Urinary bladder (tissue), 4 donors: ENCODE measurements around the gene EMCN. TPM values are rescaled to one million over a fixed set of nuclear protein-coding genes. Genes with fewer than 3 reads are reported as not detected.
"Not testable (repeated sequence)": the region's sequence is repeated elsewhere in the genome, so short reads cannot be mapped to it uniquely, and the experiment has no call there.

Experiments used
- DNase-seq: peaks from one replicate; pipeline ENCODE4 v3.0.0-alpha.2; 2015; ENCODE audit errors: extremely low spot score
- H3K27ac ChIP-seq: one replicate; pipeline ENCODE4 v1.5.1; 2013; ENCODE audit warnings: low read depth, mild to moderate bottlenecking, moderate library complexity
- H3K36me3 ChIP-seq: one replicate; pipeline ENCODE4 v1.6.1; 2013; ENCODE audit warnings: mild to moderate bottlenecking, moderate library complexity; ENCODE audit not compliant: insufficient read depth
- H3K4me1 ChIP-seq: one replicate; pipeline ENCODE4 v1.6.1; 2013; ENCODE audit warnings: mild to moderate bottlenecking, moderate library complexity; ENCODE audit not compliant: insufficient read depth
- H3K4me3 ChIP-seq: one replicate; pipeline ENCODE4 v1.5.1; 2013; ENCODE audit warnings: low read depth, low read length
- WGBS: extraction: QIAGEN DNeasy Blood & Tissue Kit; methylation state at CpG from one replicate; pipeline ENCODE4 v1.1.7; 2013; 5-methylcytosine and 5-hydroxymethylcytosine counted together
- polyA plus RNA-seq: library from polyadenylated mRNA; stranded (reverse); fragments of 200-250 nt; gene quantifications from one replicate; pipeline ENCODE4 v1.2.3, GENCODE V29; 2013
- total RNA-seq: library from RNA; depleted of rRNA; stranded (reverse); fragments of >200 nt; gene quantifications from one replicate; pipeline ENCODE4 v1.2.3, GENCODE V29; 2014
- donor health status: healthy with polysubstance abuse.
- donor health status: healthy.

EMCN gene
- total and polyA plus RNA-seq, 2 donors, result 18.8 to 57.7 TPM

DNA sequence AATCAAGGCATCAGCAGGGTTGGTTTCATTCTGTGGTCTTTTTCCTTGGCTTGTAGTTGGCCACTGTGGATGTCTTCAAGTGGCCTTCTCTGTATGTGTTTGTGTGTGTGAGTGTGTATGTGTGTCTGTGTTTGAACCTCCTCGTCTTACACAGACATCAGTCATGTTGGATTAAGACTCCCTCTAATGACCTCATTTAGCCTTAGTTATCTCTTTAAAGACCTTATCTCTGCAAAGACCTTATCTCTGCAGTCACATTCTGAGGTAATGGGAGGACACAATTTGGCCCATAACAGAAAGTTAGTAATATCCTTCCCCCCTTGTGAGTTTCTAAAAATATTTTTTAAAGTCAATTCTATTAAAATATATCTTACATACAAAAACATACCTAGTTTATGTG, 126.7 kb downstream of the EMCN start:
- H3K4me1 ChIP-seq, result no peaks in the 10 kb centered on the region
- H3K27ac ChIP-seq, result no peak overlapping the region
- 61% methylated on average over 1 of the region's 1 CpG for WGBS
- DNase-seq, result no peak
- no peak overlapping the region for H3K4me3 ChIP-seq
- H3K36me3 ChIP-seq, result no peaks in the 10 kb centered on the region

DNA sequence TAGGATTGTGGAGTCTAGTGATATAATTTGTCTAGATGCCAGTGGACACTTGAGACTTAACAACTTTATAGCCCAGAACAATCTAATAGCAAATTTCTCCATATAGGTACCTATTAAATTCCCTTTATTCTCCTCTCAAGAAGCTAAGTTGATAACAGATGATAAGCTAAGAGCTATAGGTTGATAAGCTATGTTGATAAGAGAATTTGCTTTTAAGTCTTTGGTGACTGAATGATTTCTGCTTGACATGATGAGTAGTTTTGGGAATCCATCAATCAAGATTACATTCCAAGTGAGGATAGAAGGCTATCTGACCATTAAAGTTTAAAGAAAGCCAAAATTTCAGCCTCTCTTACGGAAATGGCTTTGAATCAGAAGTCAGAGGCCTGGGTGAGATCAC, 131.6 kb downstream of the EMCN start:
- 77% methylated on average over 1 of the region's 1 CpG for WGBS
- no peak for DNase-seq
- Histone ChIP-seq H3K36me3 (no peaks in the 10 kb centered on the region), H3K4me1 (no peaks in the 10 kb centered on the region), H3K4me3 (no peak overlapping the region), H3K27ac (no peak overlapping the region)

DNA sequence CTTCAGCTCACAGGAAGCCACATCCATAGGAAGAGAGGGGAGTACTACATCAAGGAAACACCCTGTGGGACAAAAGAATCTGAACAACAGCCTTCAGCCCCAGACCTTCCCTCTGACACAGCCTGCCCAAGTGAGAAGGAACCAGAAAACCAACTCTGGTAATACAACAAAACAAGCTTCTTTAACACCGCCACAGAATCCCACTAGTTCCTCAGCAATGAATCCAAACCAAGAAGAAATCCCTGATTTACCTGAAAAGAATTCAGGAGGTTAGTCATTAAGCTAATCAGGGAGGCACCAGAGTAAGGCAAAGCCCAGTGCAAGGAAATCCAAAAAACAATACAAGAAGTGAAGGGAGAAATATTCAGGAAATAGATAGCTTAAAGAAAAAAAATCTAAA, 137.4 kb downstream of the EMCN start:
- not testable (repeated sequence) for H3K4me3 ChIP-seq, H3K27ac ChIP-seq, H3K36me3 ChIP-seq, H3K4me1 ChIP-seq, DNase-seq
- 95% methylated on average over 1 of the region's 1 CpG for WGBS

DNA sequence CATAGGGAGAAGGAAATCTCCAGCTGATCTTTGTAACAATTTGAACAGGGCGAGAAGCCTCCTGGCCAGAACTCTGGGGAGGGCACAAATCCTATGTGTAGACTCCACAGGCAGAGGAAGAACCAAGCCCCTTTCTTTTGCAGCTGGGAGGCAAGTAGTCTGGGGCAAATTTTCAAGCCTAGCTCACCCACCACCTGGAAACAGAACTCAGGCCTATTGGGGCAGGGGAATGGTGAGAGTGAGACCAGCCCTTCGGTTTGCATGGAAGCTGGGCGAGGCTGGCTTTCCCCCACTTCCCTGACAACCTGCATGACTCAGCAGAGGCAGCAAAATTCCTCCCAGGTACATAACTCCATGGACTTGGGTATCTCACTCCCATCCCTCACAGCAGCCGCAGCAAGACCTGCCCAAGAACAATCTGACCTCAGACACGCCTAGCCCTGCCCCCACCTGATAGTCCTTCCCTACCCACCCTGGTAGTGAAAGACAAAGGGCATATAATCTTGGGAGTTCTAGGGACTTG, 138.2 kb downstream of the EMCN start:
- Histone ChIP-seq H3K4me1 (no peaks in the 10 kb centered on the region), H3K36me3 (no peaks in the 10 kb centered on the region), H3K4me3 (no peak overlapping the region), H3K27ac (no peak overlapping the region)
- DNase-seq, result no peak
- WGBS, result 90% methylated on average over 5 of the region's 5 CpGs

DNA sequence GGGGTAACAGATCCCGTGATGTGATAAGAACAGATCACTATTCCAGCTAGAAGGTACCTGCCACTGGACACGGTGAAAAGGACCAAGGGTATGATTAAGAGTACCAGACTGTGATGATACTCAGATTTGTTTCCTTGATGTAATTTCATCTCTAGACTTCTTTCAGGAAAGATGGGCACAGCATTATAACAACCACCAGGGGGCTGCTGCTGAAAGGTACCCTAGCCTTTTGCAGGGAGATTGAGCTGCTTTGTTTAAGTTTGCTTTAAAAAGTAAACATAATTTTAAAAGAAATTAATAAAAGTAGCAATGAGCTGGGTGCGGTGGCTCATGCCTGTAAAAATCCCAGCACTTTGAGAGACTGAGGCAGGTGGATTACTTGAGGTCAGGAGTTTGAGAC, 145.4 kb downstream of the EMCN start:
- DNase-seq, result no peak
- Histone ChIP-seq H3K27ac (no peak overlapping the region), H3K4me3 (no peak overlapping the region), H3K4me1 (no peaks in the 10 kb centered on the region), H3K36me3 (no peaks in the 10 kb centered on the region)
- 84% methylated on average over 3 of the region's 3 CpGs for WGBS

DNA sequence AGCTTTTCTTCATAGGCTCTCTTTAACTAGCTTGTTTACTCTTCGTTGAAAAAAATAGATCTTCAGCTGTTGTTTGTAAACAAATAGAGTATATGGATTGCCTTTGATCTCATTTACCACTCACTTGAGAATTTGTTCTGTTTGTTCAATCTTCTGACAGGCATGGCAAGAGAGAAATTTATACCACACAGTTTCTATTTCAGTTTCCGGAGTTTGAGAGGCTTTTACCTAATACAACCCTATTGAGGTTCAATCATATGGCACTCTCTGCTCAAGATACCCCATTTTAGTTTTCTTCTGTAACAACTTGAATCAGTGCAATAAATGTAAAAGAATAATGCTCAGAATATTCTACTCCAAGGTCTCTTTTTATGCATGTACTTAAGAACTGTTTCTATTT, 148.0 kb downstream of the EMCN start:
- WGBS, result 80% methylated on average over 2 of the region's 2 CpGs
- no peak overlapping the region for H3K27ac ChIP-seq
- H3K36me3 ChIP-seq, result no peaks in the 10 kb centered on the region
- H3K4me3 ChIP-seq, result no peak overlapping the region
- H3K4me1 ChIP-seq, result no peaks in the 10 kb centered on the region
- no peak for DNase-seq

DNA sequence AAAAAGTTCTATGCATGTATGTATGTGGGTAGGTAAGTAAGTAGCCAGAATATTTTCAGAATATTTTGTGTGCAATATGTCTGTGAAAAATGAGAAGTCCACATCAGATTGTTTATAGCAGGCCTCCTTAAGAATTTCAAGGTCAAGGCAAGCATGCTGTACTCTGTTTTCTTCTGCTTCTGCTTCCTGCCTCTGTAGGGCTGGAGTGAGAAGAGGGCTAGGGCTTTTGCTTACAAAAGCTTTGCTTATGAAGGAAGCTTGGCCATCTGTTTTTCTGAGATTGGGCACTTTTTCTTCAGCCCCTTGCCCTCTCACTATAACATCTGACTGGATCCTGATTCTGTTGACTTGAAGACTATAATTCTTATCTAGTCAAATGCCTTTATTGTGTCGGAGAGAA, 150.4 kb downstream of the EMCN start:
- 61% methylated on average over 1 of the region's 1 CpG for WGBS
- Histone ChIP-seq H3K4me1 (no peaks in the 10 kb centered on the region), H3K36me3 (no peaks in the 10 kb centered on the region), H3K4me3 (no peak overlapping the region), H3K27ac (no peak overlapping the region)
- DNase-seq, result no peak

DNA sequence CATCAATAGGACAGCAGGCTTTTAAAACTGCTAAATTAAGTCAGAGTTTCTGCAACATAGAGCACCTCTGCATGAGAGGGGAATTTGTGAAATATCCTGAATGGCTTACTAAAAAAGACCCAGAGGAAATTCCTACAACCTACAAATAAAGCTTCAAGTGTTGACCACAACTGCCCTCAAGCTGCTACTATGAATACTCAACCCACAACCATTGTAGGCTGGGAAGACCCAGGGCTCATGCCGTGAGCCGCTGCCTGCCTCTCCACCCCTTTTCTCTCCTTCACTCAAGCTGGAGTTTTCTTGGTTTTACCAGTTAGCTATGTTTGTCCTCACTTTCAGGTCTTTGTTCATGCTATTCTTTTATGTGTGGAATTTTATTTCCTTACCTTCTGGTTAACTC, 151.6 kb downstream of the EMCN start:
- H3K36me3 ChIP-seq, result no peaks in the 10 kb centered on the region
- H3K4me3 ChIP-seq, result no peak overlapping the region
- H3K27ac ChIP-seq, result no peak overlapping the region
- no peak for DNase-seq
- WGBS, result 70% methylated on average over 2 of the region's 2 CpGs
- H3K4me1 ChIP-seq, result no peaks in the 10 kb centered on the region

DNA sequence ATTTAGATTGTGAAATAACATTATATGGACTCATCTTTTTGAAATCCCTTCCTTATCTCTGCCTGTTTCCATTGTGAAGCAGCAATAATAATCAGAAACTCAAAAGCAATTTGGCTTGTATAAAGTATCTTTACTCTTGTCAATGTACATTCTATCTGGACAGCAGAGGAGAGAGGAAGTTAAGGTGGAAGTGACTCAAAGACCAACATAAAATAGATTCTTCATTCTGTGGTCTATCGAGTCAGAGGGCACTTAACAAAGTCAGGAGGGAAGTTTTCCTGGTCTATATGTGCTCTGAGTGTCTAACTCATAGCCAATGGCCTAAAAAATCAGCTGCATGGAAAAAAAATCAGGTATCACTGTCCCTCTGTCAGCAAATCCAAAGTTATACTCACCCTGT, 155.5 kb downstream of the EMCN start:
- no peak overlapping the region for H3K4me3 ChIP-seq
- DNase-seq, result no peak
- no peak overlapping the region for H3K27ac ChIP-seq
- no peaks in the 10 kb centered on the region for H3K36me3 ChIP-seq
- H3K4me1 ChIP-seq, result no peaks in the 10 kb centered on the region
- WGBS, result 77% methylated on average over 1 of the region's 1 CpG

DNA sequence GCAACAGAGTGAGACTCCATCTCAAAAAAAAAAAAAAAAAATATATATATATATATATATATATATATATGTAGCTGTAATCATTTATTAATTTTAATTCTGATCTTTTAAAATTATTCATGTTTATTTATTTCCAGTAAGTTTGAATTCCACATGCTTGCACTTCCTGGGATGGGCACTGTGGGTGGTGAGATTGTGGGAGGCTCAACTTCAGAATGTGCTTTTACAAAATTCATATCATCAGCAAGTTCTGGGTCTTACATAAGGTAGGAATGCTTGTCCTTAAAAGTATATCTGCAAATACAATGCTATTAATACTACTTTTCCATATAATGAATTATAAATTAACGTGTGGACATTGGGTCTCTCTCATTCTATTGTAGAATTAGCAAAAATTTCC, 156.5 kb downstream of the EMCN start:
- Histone ChIP-seq H3K27ac (no peak overlapping the region), H3K4me3 (no peak overlapping the region), H3K4me1 (no peaks in the 10 kb centered on the region), H3K36me3 (no peaks in the 10 kb centered on the region)
- WGBS, result 87% methylated on average over 1 of the region's 1 CpG
- no peak for DNase-seq

DNA sequence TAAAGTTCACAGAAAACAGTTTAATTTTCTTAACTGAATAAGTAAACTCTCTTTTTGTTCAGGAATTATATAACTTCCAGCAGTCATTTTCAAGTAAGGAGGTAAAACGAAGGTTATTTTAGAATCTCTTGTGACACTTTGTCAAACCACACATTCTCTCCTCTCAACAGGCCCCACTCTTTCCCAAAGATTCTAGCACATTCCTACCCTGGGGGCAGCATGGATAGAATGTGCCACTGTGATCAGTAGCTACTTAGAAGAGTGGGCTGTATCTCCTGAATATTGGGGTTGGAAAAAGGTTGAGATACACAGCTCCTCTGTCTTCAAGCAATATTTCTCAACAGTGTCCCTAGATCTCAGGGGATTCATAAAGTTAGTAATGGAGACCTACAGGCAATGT, 157.6 kb downstream of the EMCN start:
- H3K4me3 ChIP-seq, result no peak overlapping the region
- no peaks in the 10 kb centered on the region for H3K4me1 ChIP-seq
- DNase-seq, result no peak
- H3K36me3 ChIP-seq, result no peaks in the 10 kb centered on the region
- H3K27ac ChIP-seq, result no peak overlapping the region
- WGBS, result 74% methylated on average over 1 of the region's 1 CpG

DNA sequence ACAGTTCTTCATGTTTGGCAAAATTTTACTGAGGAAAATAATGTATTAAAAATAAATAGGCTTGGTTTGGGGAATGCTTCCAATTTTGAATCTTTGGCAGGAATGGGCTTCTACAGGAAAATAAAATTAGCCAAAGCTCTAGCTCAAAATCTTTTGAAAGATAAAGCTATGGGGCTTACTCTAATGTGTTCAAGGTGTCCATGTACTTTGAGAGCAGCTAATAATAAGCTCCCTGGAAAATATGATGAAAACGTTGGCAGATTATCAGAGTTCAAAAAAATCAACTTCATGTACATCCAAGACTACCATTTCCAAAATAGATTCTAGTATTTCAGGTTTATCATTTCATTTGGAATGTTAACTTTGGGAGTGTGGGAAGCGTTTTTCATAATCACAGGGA, 158.4 kb downstream of the EMCN start:
- Histone ChIP-seq H3K4me1 (no peaks in the 10 kb centered on the region), H3K36me3 (no peaks in the 10 kb centered on the region), H3K4me3 (no peak overlapping the region), H3K27ac (no peak overlapping the region)
- WGBS, result 42% methylated on average over 2 of the region's 2 CpGs
- DNase-seq, result no peak

DNA sequence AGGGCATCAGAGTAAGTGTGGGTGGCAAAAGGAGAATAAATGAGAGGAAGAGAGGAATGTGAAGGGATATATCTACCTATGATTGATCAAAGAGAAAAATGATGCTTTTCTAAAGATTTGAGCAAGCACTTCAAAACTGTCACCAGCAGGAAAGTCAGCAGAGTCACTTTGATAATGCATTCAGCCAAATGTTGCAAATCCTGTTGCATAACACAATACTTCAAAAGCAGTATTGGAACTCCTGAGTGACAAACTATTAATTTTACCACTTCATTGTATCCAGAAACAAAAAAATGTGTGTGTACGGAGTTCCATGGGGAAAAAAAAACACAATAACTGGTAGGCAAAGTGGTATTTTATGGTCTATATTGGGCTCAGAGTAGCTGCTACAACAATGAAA, 160.3 kb downstream of the EMCN start:
- Histone ChIP-seq H3K4me1 (no peaks in the 10 kb centered on the region), H3K36me3 (no peaks in the 10 kb centered on the region), H3K4me3 (no peak overlapping the region), H3K27ac (no peak overlapping the region)
- WGBS, result 96% methylated on average over 1 of the region's 1 CpG
- DNase-seq, result no peak

DNA sequence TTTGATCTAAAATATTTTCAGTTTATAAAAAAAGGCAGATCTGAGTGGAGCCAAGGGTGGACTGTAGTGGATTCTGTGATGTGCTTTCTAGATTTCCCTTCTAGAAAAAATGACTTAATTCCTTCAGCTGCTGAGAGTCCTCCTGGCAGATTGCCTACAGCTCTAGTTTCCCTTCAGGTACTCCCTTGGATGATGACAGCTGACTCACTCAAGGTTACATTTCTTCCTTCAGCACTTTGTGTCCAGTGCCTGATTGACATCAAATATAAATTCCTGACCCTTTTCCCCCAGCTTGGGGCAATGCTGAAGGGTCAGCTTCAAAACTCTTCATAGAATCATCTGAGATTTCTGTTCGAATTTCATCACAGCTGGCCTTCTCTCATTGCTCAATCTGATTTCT, 161.7 kb downstream of the EMCN start:
- Histone ChIP-seq H3K4me3 (no peak overlapping the region), H3K27ac (no peak overlapping the region), H3K36me3 (no peaks in the 10 kb centered on the region), H3K4me1 (no peaks in the 10 kb centered on the region)
- no peak for DNase-seq
- 82% methylated on average over 1 of the region's 1 CpG for WGBS

DNA sequence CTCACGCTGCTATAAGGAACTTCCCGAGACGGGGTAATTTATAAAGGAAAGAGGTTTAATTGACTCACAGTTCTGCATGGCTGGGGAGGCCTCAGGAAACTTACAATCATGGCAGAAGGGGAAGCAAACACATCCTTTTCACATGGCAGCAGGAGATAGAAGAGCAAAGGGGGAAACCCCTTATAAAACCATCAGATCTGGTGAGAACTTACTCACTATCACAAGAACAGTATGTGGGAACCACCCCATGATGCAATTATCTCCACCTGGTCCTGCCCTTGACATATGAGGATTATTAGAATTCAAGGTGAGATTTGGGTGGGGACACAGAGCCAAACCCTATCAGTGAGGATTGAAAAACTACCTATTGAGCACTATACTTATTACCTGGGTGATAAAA, 165.5 kb downstream of the EMCN start:
- not testable (repeated sequence) for H3K36me3 ChIP-seq, H3K4me3 ChIP-seq, H3K27ac ChIP-seq, H3K4me1 ChIP-seq, DNase-seq
- WGBS, result 98% methylated on average over 3 of the region's 3 CpGs
